ENCODE measurements around the gene SARDH.

The SARDH gene

DNA sequence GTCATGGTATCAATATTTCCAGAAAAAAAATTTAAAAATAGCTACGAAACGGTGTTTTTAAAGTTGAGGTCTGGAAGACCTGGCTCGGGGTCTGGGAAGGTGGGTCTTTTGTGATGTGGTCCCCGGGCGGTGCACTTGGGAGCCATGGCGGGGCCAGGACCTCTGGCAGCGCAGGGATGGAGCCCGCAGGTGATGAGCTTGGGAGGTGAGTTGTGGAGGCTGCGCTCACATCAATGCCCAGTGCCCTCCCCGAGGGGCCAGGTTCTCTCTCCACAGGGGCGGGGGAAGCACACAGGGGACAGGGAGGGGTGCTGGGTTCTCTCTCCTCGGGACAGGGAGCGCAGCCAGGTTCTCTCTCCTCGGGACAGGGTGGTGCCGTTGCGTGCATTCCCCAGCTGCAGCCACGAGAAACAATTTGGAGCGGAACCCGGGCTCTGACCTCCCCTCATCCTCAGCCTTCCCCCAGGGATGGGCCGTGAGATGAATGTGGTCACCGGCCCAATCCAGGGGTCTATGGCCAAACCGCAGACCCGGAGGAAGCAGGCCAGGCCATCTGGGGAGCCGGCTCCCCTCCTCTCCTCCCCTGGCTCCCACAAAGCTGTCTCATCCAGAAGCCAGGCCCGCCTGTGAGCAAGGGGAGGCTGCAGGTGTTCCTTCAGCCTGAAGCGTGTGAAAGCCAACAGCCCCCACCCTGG, 76.2 kb downstream of the SARDH start:
- no peak for DNase-seq

DNA sequence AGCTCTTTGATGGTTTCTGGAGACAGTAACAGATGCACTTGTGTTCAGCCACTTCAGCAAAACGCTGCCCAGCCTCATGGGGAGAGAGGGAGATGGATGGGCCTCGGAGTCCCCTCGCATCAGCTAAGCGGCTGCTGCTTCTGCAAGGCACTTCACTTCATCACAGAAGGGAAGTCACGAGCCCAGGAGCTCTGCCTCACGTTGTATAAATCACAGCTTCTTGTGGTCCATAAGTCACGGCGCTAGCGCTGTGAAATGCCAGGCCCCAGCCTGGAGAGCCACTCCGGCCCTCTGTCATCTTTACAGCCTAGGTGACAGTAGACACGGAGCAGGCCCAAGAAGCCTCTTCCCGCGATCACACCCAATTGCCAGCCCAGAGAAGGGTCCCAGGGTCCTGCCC, 78.6 kb downstream of the SARDH start:
- DNase-seq, result no peak

DNA sequence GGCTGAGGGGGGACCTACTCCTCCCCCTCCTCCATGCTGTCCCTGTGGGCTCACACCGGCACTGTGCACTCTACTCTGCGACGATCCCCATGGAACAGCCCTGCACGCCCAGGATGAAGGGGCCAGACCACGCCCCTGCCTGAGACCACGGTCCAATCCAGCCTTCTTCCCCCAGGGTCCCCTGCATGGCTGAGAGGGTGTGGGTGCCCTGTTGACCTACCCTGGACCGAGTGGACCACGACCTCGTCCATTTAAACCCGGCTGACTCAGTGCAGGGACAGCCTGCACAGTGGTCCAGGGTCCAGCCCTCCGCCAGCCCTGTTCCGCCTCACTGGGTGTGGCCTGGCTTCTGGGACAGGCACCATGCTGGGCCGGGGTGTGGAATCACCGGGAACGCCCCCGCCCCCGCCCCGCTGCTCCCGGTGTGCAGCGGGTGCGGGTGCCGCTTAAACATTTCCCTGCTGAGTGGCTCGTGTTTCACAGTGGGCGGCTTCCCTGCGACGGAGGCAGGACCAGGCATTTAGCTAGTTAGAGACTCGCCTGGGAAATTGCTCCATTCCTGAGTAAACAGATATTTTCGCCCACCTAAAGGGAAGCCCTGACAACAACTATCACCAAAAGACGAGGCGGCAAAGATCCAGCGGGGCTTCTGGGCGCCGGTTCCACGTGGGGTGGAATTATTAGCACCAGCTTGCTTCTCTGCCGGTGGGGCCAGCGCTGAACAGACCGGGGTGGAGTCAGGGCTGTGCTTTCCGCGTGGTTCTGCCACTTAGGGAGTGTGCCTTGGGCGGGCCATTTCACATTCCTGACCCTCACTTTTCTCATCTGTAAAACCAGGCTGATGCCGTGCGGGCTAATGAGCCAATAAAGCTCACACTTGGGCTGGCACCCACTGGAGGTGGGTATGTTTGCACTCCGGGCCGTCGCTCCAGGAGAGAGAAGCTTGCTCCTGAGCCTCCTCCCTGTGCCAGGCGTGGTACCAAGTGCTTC, 79.4 kb downstream of the SARDH start:
- DNase-seq, result no peak

DNA sequence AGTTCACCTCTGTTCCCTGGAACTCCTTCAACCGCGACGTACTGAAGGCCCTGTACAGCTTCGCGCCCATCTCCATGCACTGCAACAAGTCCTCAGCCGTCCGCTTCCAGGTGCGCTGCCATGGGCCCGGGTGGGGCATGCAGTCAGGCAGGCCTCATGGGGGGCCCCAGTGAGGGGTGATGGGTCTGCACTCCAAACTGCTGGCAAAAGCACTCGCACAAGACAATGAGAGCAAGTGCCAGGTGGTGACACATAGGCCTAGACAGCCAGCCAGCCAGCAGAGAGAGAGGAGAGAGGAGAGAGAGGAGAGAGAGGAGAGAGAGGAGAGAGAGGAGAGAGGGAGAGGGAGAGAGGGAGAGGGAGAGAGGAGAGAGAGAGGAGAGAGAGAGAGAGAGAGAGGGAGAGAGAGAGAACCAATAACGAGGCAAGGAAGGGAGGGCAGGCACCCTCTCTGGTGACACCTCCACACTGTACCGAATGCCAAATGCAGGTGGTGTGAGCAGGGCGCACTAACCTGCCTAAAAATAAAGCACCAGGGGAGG, 81.0 kb downstream of the SARDH start:
- DNase-seq, result no peak

DNA sequence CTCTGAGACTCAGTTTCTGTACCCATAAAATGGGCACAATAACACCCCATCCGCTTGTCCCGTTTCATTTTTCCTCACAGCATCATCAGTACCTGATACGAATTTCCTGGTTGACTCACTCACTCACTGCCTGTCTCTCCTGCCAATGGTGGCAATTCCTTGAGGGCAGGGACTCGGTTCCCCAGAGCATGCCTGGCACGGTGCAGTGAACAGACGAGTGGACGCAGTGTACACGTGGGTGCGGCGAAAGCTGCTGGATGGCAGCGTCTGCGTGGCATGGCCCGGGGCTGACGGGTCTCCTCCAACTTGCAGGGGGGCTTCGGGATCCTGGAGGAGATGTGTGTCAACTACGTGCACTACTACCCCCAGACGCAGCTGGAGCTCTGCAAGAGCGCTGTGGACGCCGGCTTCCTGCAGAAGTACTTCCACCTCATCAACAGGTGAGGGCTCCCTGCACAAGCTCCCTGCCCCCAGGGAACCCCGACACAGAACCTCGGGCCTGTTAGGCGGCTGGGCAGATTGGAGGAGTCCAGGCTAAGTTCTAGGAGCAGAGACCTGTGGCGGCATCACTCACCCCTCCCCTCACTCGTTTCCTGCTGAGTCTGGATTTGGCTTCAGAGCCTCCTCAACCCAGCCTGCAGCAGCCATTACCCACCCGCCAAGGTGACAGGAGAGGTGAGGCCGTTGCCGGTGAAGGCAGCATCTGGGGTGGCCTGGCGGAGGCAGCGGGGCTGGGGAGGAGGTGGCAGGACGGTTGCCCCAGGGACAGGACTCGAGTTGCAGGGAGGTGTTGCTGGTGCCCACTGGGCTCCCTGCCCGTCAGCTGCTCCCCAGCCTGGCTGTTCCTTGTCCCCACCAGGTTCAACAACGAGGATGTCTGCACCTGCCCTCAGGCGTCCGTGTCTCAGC, 81.7 kb downstream of the SARDH start:
- DNase-seq, result no peak

DNA sequence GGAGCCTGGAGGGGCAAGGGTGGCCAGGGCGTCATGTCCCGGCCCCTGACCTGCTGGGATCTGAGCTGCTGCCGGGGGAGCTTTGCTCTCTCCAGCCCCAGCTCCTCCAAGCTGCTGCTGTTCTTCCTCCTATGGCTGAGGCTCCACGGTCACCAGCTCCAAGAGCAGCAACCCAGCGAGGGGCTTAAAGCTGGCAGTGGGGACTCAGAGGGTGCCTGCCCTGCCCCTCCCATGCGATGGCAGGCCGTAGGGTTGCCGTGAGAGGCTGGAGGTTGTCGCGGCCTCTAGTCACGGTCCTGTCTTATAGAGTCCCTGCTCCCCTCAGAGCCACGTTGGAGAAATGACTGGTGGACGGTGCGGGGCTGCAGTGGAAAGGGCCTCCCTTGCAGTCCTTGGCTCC, 82.5 kb downstream of the SARDH start:
- no peak for DNase-seq

DNA sequence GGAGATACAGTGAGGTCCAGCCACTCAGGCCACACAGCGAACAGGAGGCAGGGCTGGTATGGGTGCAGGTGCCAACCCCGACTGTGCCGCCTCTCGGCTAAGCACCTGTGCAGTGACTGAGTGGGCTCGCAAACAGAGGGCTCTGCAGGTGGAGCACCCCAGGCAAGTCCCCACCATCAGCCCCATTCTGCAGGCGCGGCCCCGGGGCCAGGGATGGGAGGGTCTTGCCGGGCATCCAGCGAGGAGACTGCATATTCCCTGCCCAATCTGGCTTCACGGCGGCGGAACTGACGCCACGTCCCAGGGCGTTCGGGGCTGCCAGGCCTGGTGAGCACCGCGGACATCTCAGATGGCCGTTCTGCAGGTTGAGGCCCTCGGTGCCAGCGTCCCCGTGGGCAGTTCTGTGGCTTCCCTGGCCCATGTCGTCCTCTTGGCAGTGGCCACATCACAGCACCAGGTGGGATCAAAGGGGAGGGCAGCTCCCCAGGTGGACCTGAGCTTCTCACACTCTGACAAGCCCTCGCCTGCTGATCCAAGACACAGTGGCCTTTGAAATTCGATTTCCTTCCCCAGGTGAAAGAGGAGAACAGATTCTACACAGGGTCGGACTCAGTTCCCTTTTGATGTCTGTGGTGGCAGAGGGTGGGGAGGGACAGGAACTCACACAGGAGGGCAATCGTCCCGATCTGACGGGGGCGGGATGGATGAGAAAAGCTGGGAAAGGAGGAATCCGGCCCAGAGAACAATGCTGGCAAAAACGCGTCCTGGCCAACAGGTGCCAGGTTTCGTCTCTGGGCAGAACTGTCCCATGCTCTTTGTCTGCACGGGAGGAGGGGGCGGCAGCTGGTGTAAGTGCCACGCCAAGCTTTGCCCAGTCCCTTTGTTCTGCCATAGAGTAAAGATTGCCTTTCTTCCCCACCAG, 83.2 kb downstream of the SARDH start:
- DNase-seq, result no peak

DNA sequence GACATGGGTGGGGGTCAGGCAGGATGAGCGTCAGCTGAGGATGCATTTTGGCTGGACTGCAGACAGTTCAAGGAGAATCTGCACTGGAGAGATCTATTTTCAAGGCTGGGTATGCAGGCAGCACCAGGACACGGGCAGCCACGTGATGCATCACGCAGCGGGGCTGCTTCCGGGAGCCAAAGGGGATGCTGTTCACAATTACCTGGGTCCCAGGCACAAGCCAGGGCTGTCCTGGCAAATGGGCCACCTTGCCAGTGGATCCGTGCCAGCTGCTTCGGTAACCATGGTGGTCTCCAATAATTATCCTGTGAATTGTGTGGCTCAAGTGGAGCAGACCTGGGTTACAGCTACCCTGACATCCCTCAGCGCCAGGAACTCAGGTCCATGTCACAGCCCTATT, 84.5 kb downstream of the SARDH start:
- DNase-seq, result no peak

DNA sequence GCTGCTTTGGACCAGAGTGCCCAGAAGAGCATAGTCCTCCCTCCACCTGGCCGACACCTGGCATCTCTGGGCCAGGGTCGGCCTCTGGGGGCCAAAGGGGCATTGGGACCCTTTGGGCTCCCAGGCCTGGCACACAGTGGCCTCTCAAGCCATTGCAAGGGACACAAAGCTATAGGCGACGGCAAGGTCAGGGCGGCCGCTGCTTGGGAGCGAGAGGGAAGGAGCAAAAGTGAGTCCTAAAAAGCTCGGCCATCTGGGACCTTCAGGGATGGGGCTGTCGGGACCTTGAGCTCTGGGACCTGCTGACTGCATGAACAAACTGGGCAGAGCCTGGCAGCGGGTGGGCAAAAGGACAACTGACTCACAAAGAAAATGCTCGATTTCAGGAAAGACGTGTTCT, 88.1 kb downstream of the SARDH start:
- no peak for DNase-seq

DNA sequence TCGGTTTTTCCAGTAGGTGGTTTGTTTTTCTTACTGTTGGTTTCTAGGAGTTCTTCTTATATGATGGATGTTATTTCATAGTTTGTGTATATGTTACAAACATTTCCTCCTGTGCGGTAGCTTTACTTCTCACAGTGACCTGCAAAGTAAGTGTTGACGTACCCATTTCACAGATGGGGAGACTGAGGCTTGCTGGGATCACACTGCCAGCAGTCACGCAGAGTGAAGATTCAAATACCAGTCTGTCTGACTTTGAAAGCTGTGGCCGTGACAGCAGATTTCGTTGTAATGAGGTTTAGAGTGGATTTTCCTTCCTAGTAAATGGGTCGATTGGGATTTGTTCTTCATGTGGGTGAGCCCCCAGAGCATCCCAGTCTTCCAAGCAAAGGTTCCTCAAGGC, 89.0 kb downstream of the SARDH start:
- DNase-seq, result no peak

DNA sequence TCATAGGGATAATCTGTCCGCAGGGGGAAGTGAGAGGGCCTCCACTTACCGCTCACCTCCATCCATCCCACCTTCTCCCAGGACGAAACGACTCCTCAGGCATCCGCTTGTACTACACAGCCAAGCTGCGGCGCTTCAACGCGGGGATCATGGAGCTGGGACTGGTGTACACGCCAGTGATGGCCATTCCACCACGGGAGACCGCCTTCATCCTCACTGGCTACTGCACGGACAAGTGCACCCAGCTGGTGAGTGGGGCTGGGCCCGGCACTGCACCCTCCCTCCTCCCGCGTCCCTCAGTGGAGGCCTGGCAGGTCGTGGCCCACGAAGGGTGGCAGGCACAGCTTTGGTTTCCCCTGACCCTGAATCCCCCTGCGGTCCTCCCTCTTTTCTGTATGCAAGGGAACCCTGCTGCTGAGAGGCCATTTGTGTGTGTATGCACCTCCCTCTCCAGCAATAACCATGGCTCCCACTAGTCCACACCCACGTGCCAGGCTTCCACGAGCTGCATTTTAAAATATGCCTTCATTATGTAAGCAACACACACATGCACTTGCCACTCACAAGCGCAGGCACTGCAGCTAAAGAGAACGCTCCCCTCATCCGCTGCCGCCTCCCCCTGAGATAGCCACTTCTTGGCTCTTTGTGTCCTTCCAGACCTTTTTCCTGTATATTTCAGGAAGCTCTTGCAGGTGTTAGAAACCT, 90.2 kb downstream of the SARDH start:
- DNase-seq, result no peak

DNA sequence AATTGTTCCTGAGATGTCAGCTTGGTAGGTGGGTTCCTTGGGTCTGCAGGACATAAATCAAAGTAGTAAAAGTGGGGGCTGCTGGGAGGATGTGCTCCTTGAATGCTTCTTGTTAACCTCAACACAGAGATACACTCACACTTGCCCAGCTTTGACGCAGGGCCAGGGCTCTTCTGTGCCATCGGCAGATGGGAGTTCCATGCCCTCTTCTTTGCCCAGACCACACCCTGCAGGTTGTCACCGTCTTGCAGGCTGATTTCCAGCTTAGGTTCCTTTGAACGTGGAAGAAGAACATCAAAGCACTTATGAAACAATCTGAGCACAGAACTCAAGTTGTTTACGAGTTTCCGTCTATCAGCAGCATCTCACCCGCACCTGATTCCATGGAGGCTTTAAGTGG, 91.0 kb downstream of the SARDH start:
- no peak for DNase-seq

DNA sequence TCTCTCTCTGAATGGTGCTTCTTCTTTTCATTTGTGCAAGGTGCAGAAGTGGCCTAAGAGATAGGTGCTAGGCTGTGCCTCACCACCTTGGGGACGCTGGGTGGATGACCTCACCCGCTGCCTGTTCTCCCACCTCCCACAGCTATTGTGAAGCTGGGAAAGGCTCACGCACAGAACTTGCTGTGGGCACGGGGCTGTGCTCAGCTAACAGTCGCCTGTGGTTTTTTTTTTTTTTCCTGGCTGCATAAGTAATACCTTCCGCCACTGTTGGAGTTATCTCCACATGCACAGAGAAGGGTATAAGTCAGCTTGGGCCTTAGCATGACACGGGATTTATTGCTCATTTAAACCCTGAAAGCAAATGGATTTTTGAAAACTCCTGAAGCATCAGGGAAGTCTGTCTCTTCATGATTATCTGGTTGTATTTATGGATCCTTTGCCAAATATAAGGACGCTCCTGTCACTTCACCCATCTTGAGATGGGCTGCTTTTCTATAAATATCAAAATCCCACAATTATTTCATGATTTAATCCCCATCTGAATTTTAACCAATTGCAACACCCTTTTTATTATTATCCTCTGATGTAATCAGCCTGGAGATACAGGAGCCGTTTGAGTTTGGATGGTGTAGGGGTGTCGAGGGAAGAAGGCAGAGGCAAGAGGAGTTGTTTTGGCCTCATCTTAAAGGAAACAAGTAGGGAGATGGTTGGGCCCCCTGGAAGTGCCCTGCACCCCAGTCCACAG, 93.0 kb downstream of the SARDH start:
- DNase-seq, result no peak

DNA sequence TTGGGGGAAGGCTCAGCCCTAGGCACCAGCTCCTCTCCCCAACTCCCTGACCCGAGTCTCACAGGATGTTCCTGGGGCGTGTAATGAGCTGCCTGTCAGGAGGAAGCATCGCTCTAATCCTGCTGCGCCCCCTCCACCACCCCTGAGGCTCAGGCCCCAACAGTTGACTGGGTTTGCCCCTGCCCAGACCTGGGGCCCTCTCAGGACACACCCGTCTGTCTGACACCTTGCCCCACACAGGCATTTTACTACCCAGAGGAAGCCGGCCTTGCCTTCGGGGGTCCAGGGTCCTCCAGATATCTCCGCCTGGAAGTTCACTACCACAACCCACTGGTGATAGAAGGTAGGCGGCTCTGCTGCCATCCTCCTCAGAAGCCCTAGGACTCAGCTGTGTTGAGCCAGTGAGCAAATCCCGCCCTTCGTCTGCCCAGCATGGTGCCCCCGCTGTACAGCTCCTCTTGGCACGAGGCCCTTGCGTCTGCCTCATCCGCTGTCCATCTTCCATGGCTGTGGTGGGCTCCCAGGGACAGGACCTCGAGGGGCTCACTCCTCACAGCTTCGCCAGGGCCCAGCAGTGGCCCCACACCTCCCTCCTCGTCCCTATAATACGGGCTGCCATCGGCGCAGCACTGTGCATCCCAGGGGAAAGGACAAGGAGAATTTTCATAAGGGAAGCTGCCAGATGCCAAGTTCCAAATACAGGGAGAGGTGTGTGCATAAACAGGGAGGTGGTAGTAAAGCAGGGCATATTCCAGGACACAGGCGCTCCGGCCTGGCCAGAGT, 94.0 kb downstream of the SARDH start:
- no peak for DNase-seq

DNA sequence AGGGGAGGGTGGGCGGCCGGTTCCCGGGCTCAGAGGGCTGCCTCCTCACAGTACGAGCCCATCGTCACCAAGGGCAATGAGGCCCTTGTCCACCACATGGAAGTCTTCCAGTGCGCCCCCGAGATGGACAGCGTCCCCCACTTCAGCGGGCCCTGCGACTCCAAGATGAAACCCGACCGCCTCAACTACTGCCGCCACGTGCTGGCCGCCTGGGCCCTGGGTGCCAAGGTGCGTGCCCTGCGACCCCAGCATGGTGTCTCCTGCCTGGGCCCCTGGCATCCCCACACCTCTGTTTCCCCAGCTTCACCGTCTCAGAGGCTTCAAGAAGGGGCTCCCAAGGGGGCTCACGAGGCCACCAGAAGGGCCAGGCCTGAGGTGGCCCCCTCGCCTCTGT, 94.8 kb downstream of the SARDH start:
- no peak for DNase-seq

DNA sequence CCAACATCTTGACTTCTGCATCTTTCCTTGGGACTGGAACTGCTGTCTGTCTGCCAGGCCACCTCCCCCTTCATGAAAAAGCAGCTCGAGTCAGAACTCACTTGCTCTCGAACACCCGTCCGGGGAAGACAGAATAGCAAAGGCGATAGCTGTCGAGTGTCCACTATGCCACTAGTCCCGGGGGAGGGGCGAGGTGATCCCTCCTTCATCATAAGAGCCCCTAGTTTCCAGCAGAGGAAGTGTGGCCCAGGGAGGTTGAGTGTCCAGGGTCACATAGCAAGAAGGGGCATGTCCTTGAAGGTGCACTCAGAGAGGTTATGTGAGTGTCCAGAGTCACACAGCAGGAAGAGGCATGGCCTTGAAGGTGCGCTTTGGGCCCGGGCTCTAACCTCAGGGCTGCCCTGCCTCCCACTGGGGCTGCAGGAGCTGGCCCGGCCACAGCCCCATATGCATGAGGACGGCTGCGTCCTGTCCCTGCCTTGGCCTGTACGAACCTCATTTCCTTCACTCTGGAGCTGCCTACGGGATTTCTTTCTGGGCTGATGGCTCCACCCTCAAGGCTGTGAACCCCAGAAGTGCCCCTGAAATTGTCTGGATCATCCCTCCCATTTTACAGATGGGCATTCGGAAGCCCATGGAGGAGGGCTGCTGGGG, 95.3 kb downstream of the SARDH start:
- DNase-seq, result no peak

DNA sequence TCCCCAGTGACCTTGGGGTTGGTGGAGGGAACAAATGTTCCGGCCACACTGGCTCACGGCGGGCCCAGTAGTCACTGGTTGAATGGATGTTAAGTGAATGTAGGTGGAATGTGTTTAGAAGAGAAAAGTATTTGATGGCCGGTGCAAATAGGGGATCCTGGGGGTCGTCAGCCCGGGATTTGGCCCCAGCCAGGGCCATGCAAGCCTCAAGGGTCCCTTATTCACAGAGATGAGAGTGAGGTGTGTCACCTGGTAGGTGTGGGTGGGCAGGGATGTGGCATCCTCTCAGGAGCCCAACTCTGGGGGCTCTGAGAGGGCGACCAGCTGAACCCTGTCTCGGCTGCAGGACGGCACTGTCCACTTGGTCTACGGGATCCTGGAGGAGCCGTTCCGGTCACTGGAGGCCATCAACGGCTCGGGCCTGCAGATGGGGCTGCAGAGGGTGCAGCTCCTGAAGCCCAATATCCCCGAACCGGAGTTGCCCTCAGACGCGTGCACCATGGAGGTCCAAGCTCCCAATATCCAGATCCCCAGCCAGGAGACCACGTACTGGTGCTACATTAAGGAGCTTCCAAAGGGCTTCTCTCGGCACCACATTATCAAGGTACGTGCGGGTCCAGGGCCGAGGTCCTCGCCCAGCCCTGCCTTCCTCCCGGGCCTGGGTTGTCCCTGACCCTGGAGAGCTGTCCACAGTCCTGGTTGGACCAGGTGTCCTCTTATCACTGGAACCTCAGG, 96.1 kb downstream of the SARDH start:
- DNase-seq, result no peak

DNA sequence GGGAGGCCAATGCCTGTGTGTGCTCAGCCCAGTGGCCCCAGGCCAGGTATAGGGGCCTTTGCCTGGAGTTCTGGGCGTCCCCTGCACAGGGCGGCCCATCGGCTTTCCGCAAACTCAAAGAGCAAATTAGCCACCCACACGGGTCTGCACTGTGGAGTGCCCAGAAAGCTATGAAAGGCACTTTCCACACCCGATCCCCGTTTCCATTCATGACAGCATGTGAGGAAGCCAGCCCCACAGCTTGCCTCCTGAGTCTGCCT, 96.8 kb downstream of the SARDH start:
- DNase-seq, result no peak
